HuH-7.5 (cell line): ENCODE data around the gene SPNS3.
A peak's percentile ranks its signal among the peaks of the same experiment; 100 is the strongest.

Experiments used
- DNase-seq: peaks from one replicate; pipeline ENCODE4 v3.0.0; 2011; ENCODE audit warnings: low spot score

Gene SPNS3

DNA sequence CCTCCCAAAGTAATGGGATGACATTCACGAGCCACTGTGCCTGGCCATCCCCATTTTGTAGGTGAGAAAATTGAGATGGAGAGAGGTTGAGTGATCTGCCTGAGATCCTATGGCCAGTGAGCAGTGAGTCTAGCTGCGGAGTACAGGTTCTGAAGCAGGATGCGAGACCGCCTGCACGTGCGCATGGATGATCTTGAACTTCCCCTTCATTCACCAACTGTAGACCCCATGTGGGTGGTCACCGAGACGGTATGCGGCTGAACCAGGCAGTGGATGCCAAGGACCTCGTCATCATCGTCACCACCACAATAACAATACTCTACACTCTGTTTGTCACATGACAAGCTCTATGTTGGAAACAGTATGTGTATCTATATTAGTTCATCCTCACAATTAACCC, 6.2 kb upstream of the SPNS3 start:
- no peak for DNase-seq

DNA sequence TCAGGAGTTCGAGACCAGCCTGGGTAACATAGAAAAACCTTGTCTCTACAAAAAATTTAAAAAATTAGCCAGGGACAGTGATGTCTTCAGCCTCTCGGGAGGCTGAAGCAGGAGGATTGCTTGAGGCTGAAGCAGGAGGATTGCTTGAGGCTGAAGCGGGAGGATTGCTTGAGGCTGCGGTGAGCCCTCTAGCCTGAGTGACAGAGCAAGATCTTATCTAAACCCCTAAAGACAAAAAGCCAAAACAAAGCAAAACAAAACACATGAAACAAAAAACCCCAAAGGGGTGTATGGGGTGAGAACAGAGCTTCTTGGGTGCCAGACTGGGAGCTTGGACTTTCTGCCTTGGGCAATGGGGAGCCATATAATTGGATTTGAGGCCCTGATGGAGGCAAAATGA, 2.6 kb downstream of the SPNS3 start:
- DNase-seq = no peak

DNA sequence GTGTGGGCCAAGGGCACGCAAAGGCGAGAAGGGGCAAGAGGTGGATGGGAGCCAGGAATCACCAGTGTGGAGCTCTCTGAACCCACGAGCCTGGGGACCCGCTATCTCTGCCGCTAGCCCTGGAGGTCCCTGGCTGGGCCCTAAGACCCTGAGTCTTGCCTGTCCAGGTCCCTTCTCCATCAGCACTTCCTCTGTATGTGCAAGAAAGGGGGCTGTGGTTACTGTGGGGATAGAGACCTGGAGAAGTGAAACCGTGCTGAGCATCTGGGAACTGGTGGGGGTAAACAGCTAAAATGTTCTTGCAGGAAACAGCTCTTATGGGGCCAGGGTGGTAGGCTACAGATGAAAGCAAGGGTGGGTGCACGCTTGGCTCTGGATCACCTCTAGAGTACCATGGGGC, 3.1 kb downstream of the SPNS3 start:
- DNase-seq = no peak

DNA sequence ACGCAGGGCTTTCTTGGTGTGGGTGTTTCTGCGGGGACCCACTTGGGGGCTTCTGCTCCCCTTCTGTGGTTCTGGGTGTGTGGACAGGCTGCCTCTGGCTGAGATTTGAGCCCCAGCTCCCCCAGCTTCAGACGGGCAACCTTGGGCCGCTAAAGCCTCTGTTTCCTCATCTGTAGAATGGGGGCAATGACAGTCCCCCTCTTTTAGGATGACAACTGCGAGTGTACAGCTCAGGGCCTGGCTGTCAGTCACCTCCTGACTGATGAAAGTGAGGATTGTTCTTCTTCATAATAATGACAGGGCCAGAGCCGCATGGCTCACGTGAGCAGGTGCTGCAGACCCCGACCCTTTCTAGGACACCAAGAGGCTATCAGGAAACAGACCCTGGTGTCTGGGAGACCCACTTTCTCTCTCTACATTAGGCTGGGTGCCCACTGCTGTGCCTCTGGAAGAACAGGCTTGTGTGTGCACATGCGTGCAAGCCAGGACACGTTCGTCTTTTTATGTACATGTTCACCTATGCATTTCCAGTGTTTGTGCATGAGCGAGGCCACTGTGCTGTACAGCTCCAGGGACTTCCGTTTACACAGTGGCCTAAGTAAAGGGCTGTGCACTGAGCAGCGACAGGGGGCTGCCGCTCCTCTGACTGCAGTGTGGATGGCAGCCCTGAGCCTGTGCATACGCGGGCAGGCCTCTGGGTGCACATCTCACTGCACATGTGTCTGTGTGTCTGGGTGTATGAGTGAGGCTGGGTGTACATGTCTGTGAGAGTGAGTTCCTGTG, 4.6 kb downstream of the SPNS3 start:
- DNase-seq = no peak

DNA sequence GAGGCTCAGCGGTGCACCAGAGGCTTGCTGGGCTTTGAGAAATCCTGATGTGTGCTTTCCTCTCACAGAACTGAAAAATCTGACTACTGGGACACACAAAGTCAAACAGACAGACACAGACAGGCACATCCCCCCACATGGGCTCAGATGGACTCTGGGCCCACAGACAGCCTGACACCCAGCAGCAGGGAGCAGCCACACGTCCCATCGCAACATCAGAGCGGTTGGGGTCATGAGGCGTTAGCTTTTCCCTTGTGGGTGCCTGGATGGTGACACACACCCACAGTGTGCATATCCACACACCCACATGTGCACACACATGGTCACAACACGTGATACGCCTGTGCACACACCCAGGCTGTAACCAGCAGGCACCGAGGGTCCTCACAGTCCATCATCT, 6.3 kb downstream of the SPNS3 start:
- no peak for DNase-seq

DNA sequence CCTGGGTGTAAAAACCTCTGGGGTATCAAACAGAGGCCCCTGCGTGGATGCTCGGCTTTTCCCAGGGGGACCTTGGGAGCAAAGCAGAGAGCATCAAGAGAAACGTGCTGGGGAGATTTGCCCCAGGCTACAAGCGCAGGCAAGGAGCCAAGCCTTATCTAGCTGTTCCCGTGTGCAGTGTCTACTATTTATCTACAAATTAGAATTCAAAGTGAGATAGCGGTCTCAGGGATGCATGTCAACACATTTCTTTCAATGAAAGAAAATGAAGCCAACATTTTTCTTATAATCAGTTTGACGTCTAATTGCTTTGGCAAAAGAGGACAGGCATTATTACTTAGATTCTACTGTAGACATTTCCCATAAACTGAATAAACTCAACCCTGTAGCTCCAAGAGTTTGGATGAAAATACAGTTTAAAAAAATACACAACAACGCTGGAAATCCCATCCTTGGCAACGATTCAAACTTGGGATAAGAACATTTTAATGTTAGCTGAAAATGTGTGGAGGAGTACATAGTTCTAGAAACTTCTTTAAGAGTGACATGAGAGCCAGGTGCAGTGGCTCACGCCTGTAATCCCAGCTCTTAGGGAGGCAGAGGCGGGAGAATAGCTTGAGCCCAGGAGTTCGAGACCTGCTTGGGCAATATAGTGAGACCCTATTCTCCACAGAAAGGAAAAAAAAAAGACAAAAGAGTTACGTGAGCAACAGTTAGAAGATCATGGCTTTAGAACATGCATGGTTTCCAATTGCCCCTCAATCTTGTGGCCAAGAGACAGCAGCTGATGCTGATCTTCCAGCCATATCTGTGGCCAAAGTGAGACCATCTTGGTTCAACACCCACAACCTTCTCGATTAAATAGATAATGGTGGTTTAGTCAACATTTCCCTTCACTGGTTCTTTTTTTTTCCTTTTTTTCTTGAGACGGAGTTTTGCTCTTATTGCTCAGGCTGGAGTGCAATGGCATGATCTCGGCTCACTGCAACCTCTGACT, 7.2 kb downstream of the SPNS3 start:
- DNase-seq = no peak

DNA sequence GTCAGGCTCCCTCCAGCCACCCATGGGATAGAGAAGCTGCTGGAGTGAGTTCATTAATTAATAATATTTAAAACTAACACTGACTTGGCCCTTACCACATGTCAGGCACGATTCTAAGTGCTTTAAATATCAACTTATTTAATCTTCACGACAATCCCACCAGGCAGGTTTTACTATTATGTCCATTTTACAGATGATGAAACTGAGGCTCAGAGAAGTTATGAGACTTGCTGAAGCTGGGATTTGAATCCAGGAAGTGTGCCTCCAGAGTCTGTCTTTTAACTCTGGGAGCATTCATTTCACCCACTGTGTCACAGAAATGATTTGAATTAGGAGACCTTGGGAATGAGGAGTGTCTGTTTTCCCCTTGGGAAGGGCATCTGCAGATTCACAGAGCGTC, 8.8 kb downstream of the SPNS3 start:
- no peak for DNase-seq

DNA sequence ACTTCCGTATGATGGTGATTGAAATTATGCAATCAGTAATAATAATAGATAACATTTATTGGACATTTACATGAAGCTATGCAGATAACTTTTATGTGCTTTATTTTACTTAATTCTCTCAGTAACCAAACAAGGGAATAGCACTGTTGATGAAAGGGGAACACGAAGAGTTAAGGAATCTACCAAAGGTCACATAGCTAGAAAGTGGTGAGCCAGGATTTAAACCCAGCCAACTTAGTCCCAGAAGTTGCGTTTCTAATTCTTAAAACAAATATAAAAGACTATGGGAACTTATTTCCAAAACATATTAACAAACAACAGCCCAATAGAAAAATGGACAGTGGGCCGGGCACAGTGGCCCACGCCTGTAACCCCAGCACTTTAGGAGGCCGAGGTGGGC, 9.7 kb downstream of the SPNS3 start:
- no peak for DNase-seq

DNA sequence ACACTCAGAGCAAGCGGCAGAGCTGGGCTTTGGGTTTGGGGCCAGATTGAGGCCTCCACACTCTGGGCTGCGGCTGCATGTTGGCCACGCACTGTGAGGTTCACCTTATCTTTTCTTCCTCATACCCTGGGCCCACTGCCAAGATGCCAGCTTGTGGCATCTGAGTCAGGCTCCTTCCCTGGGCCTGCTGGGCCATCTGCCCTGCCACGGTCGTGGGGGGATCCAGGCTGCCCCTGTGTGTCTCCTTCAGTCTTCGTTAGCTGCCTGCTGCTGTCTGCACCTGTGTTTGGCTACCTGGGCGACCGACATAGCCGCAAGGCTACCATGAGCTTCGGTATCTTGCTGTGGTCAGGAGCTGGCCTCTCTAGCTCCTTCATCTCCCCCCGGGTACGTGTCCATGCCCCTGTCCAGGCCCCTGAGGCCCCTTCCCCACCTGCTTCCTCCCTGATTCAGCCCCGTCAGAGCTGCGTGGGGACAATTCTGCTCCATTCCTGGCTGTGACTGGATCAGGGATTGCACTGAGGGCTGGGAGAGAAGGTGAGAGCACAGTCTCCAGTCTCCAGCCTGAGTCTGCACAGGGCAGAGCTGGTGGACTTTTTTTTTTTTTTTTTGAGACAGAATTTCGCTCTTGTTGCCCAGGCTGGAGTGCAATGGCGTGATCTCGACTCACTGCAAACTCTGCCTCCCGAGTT, 11.2 kb downstream of the SPNS3 start:
- no peak for DNase-seq

DNA sequence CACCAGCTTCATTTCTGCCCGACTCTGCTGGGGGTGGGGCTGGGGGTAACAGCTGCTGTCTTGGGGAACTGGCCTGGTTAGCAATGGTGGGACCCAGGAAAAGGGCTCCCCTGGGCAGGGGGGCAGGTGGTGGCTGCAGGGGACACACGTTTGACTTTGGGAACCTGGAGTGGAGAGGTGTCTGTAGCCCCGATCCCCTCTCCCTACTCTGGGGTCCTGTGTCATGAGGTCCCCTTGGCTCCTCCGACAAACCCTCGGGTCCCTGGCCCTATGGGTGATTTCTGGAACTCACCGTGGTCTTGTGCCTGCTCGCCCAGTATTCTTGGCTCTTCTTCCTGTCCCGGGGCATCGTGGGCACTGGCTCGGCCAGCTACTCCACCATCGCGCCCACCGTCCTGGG, 12.0 kb downstream of the SPNS3 start:
- no peak for DNase-seq

DNA sequence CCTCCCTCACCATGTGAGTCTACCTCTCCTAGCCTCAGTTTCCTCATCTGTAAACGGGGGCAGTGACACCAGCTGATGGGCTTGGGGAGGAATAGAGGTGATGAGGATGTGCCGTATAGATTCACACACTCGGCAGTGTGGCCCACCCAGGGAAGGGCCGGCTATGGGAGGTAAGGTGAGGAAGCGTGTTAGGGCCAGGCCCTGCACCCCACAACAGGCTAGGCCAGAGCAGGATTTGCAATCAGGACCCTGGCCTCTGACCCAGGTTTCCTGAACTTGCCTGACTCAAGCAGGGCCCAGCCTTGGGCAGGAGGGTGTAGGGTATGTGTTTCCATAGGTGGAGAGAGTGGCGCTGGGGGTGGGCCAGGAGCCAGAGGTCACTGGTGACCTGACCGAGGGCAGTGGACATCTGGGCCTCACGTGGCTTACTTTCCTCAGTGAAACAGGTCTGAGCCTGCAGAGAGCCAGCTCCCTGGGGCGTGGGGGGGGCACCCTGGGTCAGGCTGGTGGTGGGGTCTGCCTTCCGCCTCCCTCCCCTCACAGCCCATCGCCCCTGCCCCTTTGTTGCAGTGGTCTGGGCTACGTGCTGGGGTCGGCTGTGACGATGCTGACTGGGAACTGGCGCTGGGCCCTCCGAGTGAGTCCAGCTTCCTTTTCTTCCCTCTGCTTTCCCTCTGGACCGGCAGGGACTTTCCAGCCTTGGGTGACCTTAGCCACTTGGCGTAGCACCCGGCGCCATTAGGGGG, 12.8 kb downstream of the SPNS3 start:
- no peak for DNase-seq

DNA sequence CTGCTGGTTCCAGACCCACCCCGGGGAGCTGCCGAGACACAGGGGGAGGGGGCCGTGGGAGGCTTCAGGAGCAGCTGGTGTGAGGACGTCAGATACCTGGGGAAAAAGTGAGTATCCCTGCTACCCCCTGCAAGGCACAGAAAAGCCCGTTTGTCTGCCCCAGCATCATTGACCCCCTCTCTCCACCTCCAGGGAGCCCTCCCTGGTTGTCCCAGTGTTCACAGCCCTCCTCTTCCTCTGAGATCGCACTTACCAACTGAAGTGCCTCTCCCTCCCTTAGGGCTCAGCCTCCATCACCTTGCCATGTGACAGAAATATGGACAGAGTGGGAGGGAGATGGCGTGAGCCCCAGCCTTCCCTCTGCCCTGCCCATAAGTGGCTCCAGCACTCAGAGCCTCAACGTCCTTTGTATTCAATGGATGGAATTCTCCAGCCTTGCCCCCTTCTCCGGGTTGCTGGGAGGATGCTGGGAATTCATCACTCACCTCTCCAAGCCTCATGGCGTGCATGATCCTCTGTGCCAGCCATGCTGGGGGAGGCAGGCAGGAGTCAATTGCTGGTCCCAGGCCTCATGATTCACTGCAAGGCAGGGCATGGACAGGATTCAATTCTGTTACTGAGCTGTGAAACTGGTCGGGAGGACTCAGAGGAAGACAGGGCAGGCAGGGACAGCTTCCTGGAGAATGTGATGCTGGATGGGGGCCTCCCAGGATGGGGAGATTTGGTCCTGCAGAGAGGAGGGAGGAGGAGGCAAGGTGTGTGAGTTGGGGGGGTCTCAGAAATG, 14.6 kb downstream of the SPNS3 start:
- DNase-seq = no peak

DNA sequence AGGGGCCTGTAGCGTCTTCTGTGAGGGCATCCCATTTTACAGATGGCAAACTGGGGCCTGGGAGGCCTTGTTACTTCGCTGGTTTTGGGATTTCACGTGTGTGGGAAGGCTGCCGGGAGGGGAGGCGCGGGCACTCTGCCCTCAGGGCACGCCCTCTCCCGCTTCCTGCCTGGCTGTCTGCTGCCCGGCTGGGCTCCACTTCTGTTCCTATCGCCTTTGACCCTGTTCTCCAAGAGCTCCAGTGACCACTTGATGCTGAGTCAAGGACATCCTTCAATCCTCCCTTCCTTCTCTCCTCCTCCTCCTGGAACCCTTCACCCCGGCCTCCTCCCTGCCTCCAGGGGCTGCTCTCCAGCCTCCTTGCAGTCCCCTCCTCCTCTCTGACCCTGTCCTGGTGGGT, 16.0 kb downstream of the SPNS3 start:
- DNase-seq = no peak

DNA sequence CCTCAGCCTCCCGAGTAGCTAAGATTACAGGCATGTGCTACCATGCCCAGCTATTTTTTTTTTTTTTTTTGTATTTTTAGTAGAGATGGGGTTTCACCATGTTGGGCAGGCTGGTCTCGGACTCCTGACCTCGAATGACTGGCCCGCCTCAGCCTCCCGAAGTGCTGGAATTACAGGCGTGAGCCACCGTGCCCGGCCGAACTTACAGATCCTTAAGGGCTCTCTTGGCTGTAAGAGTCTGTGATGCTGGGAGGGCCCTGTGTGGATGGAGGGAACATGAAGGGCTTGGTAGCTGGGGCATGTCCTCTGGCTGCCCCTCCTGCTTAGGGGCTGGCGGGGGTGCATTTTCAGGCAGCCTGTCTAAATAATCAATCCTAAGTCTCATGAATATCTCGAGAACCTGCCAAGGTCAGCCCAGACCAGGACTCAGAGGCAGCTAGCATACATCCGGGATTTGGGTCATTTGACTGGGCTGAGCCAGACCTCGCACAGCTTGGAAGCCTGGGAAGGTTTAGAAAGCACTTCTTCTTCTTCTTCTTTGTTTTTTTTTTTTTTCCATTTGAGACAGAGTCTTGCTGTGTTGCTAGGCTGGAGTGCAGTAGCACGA, 17.1 kb downstream of the SPNS3 start:
- no peak for DNase-seq

DNA sequence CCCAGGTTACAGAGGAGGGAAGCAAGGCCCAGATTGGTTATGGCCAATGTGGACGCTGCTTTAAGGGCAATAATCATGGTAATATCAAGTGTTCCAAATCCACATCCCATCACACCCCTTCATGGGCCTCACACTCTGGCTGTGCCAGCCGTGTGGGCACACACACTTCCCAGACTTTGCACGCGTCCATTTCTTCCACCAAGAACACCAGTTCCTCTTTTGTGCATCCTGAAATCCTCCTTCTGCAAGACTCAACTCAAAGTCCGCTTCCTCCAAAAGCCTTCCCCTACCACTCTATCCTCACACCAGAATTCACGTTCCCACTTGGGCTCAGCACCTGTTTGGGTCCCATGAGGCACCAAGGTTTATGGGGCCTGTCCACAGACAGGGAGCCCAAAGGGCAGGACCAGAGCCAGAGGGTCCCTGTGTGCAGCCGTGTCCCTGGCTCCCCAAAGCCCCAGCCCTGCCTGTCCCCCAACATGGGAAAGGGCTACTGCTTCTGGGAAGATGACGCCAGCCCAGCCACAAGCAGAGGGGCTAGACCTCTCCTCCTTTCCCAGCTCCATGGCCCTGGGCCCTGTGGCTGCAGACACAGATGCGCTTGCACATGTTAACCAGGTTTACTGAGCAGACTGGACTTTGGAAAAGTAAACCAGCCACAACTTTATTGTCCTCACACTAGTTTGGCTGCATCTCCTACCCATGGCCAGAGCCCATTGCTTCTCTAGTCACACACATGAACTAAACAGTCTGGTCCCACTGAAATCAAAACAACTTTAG, 20.3 kb downstream of the SPNS3 start:
- peak; percentile 68 for DNase-seq

DNA sequence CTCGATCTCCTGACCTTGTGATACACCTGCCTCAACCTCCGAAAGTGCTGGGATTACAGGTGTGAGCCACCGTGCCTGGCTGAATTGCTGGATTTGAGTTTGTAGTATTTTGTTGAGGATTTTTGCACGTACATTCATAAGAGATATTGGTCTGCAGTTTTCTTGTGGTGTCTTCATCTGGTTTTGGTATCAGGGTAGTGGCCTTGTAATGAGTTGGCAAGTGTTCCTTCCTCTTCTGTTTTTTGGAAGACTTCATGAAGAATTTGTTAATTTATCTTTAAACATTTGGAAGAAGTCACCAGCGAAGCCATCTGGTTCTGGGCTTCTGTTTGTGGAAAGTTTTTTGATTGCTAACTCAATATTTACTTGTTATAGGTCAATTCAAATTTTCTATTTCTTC, 26.9 kb downstream of the SPNS3 start:
- no peak for DNase-seq

DNA sequence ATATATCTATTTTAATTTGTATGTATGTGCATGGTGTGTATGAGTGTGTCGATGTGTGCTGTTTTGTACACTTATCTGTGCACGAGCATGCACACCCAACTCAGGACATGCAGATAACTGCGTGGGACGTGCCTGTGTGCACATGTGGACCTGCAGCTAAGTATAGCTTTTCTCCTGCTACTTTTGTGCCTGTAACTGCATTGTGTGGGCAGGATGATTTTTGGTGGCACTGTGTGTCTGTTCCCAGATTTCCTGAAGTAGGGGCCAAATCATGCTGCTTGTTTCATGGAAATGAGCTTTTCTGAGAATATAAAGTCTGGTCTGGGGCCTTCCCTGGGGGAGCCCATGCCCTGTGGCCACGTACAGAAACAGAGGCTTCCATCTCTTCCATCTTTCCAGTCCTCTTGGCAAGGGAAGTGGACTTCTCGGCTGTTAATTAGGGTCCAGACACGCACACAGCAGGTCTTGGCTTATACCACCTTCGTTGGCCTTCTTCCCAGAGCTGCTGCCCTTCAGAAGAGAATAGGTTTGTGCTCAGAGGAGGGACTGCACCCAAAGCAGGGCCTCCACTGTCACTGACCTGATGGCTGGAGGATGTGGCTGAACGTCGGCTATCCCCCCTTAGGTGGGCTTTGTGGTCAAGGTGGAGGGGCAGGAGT, 30.2 kb downstream of the SPNS3 start:
- DNase-seq = no peak

DNA sequence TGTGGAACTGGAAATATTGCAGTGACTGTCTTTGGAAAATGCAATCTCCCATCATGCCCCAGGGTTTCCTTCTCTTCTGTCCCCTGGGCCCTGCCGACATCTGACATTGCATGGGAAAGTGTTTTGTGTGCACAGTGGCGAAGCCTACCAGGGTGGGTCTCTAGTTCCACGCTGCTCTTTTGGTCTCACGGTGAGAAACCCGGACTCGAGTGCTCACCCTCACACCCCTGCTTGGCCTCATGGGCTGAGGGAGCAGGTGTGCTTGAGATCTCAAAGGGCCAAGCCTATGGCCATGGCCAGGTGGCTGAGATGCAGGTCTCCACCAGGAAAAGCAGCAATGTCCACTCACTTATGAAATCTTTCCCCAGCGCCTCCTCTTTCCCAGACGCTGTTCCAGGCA, 32.0 kb downstream of the SPNS3 start:
- DNase-seq = no peak

DNA sequence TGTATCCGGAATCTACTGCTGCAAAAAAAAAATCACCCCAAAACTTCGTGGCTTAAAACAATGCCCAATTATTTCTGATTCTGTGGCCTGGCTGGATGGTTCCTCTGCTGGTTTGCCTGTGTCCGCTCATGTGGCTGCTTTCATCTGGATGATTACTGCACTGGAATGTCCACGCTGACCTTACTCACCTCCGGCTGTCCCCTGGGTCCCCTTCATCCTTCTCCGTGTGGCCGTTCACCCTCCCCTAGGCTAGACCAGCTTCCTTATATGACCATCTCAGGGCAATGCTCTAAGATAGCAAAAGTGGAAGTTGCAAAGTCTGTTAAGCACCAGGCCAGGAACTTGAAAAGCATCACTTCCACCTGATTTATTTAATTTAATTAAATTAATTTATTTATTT, 33.5 kb downstream of the SPNS3 start:
- no peak for DNase-seq
